ENCODE measurements around the gene NID1. TPM values are rescaled to one million over a fixed set of nuclear protein-coding genes. Genes with fewer than 3 reads are reported as not detected.

Gene NID1
- total RNA-seq, 1 donor from 2014 or later = 186 TPM

DNA sequence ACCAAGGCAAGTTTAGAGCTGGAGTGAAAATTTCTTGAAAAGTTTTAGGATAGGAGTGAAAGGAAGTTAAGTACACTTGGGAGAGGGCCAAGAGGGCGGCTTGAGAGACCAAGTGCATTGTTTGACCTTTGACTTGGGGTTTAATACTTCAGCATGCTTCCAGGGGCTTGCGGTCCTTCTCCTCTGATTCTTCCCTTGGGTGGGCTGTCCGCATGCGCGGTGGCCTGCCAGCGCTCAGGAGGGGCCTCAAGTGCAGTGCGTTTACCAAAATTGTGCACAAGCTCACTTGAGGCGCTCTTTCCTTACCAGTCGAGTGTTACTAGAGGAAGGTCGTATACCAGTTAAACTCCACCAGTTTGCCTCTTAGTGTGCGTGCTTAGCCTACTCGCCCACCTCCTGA, 106.9 kb downstream of the NID1 start:
- Mint-ChIP-seq H3K4me1 (ENCODE audit: unreplicated experiment) (peaks cover 5% of the 10 kb centered on the region), H3K27me3 (ENCODE audit: unreplicated experiment) (peaks cover 3% of the 10 kb centered on the region), H3K4me3 (ENCODE audit: unreplicated experiment) (no peak overlapping the region), H3K9me3 (ENCODE audit: unreplicated experiment) (no peaks in the 10 kb centered on the region), H3K36me3 (ENCODE audit: low read depth, unreplicated experiment) (no peaks in the 10 kb centered on the region), H3K27ac (ENCODE audit: unreplicated experiment) (no peak overlapping the region)
- TF ChIP-seq, protein P1, sequence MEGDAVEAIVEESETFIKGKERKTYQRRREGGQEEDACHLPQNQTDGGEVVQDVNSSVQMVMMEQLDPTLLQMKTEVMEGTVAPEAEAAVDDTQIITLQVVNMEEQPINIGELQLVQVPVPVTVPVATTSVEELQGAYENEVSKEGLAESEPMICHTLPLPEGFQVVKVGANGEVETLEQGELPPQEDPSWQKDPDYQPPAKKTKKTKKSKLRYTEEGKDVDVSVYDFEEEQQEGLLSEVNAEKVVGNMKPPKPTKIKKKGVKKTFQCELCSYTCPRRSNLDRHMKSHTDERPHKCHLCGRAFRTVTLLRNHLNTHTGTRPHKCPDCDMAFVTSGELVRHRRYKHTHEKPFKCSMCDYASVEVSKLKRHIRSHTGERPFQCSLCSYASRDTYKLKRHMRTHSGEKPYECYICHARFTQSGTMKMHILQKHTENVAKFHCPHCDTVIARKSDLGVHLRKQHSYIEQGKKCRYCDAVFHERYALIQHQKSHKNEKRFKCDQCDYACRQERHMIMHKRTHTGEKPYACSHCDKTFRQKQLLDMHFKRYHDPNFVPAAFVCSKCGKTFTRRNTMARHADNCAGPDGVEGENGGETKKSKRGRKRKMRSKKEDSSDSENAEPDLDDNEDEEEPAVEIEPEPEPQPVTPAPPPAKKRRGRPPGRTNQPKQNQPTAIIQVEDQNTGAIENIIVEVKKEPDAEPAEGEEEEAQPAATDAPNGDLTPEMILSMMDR (IDR thresholded peaks at IDR 0.05; ENCODE audit: unreplicated experiment) = no peak
- no peak for DNase-seq (ENCODE audit: low spot score)

DNA sequence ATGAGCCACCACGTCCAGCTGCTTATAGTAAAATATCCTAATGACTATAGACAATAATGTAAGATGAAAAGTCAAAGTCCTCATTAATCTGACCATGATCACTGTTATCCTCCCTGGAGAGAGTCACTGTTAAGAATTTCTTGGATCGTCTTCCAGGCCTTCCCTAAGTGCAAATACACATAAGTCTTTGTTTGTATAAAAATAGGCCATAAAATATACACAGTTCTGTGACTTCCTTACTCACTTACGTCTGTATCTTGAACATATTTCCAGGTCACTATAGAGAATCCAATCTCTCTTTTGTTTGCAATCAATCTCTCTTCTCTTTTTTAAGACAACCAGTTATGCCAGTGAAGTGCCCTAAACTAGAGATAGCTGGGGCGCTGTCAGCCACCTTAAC, 109.1 kb downstream of the NID1 start:
- Mint-ChIP-seq H3K27ac (ENCODE audit: unreplicated experiment) (no peak overlapping the region), H3K27me3 (ENCODE audit: unreplicated experiment) (peaks cover 3% of the 10 kb centered on the region), H3K4me3 (ENCODE audit: unreplicated experiment) (no peak overlapping the region), H3K4me1 (ENCODE audit: unreplicated experiment) (peaks cover 5% of the 10 kb centered on the region), H3K36me3 (ENCODE audit: low read depth, unreplicated experiment) (no peaks in the 10 kb centered on the region), H3K9me3 (ENCODE audit: unreplicated experiment) (no peaks in the 10 kb centered on the region)
- TF ChIP-seq, protein P1 (IDR thresholded peaks at IDR 0.05; ENCODE audit: unreplicated experiment) = no peak
- DNase-seq (ENCODE audit: low spot score) = no peak

DNA sequence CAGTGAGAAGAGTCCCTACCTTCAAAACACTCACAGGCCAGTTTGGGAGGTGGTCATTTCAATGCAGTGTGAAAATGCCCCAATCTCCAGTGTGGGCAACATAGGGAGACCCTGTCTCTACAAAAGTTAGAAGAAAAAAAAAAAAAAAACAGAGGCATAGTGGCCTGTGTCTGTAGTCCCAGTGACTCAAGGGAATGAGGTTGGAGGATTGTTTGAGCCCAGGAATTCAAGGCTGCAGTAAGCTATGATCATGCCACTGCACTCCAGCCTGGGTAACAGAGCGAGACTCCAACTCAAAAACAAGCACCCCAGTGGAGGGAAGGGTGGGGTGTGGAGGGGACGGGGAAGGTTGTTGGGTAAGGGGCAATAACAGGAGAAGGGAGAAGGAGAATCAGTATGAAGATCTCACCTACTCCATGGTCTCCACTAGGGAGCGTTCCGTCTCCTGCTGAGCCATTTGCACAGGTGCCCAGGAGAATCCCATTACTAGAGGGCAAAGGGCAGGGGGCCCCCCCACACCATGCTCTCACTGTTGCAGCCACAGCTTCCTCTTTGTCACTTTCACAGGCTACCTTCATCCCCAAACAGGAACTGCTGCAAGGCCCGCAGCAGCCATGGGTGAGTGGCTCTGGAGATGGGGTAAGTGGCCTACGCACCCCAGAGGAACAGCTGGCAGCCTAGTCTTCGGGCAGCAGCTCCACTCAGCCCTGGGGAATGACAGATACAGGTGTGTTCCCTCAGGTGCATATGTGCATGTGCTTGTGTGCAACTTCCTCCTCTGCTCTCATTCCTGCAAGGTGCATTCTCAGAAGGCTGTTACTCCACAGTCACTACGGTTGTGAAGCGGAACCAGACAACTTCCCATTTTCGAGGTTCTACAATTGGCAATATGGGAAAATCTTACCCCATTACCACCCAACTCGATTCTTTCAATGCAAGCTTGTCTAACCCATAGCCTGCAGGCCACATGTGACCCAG, 110.3 kb downstream of the NID1 start:
- TF ChIP-seq, protein P1 (IDR thresholded peaks at IDR 0.05; ENCODE audit: unreplicated experiment) = no peak
- H3K36me3 Mint-ChIP-seq (ENCODE audit: low read depth, unreplicated experiment) = no peaks in the 10 kb centered on the region

DNA sequence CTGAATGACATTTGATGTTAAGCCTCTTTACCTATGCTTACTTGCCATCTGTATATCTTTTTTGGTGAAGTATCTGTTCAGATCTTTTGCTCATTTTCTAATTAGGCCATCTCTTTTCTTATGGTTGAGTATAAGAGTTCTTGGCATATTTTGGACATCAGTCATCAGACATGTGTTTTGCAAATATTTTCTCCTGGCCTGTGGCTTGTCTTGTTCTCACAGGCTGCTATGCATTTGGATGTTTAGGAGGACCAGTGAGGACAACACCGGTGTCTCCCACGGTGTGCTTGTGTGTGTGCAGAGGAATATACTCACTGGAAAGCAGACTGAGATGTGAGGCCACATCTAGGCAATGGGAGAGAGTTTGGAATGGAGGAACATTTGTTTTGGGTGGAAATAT, 111.1 kb downstream of the NID1 start:
- peaks cover 6% of the 10 kb centered on the region for H3K4me1 Mint-ChIP-seq (ENCODE audit: unreplicated experiment)
- no peak for DNase-seq (ENCODE audit: low spot score)
- H3K9me3 Mint-ChIP-seq (ENCODE audit: unreplicated experiment) = no peaks in the 10 kb centered on the region
- TF ChIP-seq, protein P1 (IDR thresholded peaks at IDR 0.05; ENCODE audit: unreplicated experiment) = no peak
- H3K27ac Mint-ChIP-seq (ENCODE audit: unreplicated experiment) = no peak overlapping the region
- no peak overlapping the region for H3K4me3 Mint-ChIP-seq (ENCODE audit: unreplicated experiment)
- H3K36me3 Mint-ChIP-seq (ENCODE audit: low read depth, unreplicated experiment) = no peaks in the 10 kb centered on the region
- H3K27me3 Mint-ChIP-seq (ENCODE audit: unreplicated experiment) = peaks cover 3% of the 10 kb centered on the region

More for the DNA sequence above, 110.3 kb downstream of the NID1 start:
- peaks cover 5% of the 10 kb centered on the region for H3K4me1 Mint-ChIP-seq (ENCODE audit: unreplicated experiment)
- no peak overlapping the region for H3K4me3 Mint-ChIP-seq (ENCODE audit: unreplicated experiment)
- no peak overlapping the region for H3K27ac Mint-ChIP-seq (ENCODE audit: unreplicated experiment)
- H3K9me3 Mint-ChIP-seq (ENCODE audit: unreplicated experiment) = no peaks in the 10 kb centered on the region
- DNase-seq (ENCODE audit: low spot score) = no peak
- peaks cover 3% of the 10 kb centered on the region for H3K27me3 Mint-ChIP-seq (ENCODE audit: unreplicated experiment)

Measured in endothelial cell (in vitro differentiated cells).